ENCODE results near the gene TMX1.

- TF ChIP-seq EZH2phosphoT487 (IDR thresholded peaks at IDR 0.05; ENCODE audit: borderline replicate concordance) (no peak), CTCF (conservative IDR thresholded peaks at IDR 0.05; ENCODE audit: low read length) (no peak)
These were observed 29.6 kb downstream of the TMX1 start for GRCh38 chr14:51269634-51270033.
